Fibroblast of peridontal ligament (primary cell): ENCODE measurements around the gene TBL1X.

Source experiments
- DNase-seq: peaks from one replicate; pipeline ENCODE4 v3.0.0-alpha.2; 2010; ENCODE audit errors: extremely low read depth

The TBL1X gene

DNA sequence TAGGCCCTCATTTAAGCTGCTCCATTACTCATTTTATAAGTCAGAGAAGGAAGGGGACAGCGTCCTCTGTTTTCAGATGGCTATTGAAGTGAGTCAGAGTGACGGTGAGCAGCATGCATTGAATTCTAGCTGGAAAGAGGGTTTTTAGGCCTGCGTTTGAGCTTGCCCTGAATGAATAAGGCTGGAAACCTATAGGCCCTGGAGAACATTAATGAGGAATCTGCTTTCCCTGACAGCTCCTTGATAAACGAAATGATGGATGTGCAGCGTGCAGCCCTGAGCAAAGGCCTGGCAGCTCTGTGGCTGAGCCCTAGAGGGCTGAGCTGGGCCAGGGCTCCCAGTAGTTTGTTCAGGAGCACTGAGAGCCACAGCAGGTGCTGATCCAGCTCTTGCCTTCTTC is 33.4 kb downstream of the TBL1X start:
- no peak for DNase-seq

DNA sequence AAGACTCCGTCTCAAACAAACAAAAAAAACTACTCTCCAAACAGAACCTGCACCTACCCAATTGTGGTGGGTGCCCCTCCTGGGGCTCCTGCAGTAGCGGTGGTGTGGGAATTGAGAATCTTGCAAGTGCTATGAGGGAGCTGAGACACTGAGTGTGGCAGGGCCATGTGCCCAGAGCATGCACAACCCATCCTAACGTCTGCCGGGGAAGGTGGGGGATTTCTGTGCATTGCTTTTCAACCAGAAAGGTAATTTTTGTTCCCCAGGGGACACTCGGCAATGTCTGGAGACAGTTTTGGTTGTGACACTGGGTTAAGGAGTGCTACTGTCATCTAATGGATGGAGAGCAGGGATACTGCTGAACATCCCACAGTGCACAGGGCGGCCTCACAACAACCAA is 35.7 kb downstream of the TBL1X start:
- no peak for DNase-seq

GRCh38 chrX:9501362-9501761 is 36.5 kb downstream of the TBL1X start:
- no peak for DNase-seq

GRCh38 chrX:9503261-9503660 is 38.4 kb downstream of the TBL1X start:
- DNase-seq, result no peak

GRCh38 chrX:9510366-9510765 is 45.5 kb downstream of the TBL1X start:
- no peak for DNase-seq

DNA sequence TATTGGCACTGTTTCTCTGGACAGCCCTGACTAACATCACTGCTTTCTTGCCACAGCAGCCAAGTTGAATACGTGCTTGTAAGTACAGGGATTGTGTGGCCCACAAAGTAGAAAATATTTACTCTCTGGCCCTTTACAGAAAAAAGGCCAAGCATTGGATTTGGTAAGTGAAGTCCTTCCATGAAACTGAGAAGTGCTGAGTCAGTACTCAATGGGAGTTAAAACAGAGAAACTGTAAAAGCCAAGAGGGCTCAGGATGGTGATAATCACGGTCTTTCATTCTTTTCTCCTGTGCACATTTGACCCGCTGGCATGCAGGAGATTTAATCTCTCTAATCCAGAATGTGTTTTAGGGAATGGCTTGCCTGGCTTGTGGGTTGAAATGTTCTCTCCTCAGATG is 46.1 kb downstream of the TBL1X start:
- no peak for DNase-seq

- no peak for DNase-seq
Observed at GRCh38 chrX:9515489-9515888, 50.6 kb downstream of the TBL1X start.

DNA sequence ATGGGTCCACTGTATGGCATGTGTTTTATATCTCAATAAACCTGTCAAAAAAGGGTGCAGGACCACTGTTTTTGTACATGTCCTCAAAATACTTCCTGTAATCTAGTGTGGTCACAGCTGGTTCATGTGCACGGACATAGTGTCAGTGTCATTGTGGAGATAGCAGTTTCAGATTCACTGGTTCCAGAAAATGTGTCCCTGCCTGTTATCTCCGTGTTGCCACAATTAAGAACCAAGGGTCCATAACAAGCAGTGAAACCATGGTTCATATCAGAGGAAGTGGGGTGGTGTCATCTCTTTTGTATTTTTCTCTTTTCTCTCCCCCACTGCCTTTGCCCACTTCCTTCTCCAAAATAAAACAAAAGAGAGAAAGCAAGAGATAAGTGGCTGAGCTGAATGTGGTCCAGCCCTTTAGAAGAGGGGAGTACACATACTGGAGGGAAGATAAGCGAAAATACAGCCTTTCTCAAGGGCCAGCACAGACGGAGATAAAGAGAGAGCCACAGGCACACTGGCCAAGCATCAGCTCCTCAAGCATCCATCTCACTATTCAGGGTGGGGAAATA is 51.2 kb downstream of the TBL1X start:
- no peak for DNase-seq

DNA sequence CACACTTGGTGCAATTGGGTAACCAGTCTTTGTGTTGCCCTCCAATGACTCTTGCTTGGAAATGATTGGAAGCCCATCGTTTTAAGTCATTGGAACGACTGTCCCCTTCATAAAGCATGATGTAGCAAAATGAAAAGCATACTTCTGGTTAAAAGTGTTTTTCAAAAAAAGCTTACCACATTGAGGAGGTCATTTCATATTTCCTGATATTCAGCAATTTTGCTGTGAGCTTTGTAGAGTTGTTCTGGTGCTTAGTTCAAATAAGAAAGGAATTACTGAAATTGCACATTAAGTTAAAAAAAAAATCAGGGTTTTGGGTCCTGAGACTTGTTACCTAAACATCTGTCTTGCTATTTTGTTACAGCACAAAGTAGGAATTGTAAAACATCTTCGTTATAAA is 51.8 kb downstream of the TBL1X start:
- DNase-seq, result no peak

DNA sequence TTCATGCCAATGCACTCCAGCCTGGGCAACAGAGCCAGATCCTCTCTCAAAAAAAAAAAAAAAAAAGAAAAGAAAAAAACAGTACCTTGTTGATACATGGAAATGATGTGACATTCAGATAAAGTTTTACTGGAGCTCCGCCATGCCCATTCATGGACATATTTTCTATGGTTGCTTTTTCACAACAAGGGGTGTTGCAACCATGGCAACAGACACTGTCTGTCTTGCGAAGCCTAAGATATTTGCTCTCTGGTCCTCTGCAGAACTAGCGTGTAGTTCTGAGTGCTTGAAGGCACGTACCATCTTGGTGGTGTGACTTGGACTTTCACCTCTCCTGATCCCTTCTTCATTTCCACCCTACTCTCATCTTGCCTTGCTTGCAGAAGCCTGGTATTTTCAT is 53.2 kb downstream of the TBL1X start:
- DNase-seq, result no peak

- no peak for DNase-seq
Observed at GRCh38 chrX:9518889-9519288, 54.0 kb downstream of the TBL1X start.

- DNase-seq, result peak; percentile 44
Observed at GRCh38 chrX:9519546-9520216, 54.8 kb downstream of the TBL1X start.

DNA sequence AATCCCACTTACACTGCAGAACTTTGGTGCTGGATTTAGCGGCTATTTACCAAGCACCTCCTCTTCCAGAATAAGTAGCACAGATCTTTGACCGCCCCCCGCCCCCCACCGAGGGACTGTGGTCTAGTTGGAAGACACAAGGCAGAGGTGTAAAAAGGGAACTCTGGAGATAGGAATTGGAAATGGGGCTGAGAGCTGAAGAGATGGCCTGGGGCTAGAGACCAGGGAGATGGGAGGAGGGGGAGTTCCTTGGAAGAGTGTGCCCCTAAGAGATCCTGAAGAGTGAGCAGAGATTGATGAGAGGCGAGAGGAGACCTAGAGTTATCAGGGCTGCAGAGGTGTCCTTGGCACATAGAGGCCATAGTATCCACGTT is 55.3 kb downstream of the TBL1X start:
- DNase-seq, result no peak

DNA sequence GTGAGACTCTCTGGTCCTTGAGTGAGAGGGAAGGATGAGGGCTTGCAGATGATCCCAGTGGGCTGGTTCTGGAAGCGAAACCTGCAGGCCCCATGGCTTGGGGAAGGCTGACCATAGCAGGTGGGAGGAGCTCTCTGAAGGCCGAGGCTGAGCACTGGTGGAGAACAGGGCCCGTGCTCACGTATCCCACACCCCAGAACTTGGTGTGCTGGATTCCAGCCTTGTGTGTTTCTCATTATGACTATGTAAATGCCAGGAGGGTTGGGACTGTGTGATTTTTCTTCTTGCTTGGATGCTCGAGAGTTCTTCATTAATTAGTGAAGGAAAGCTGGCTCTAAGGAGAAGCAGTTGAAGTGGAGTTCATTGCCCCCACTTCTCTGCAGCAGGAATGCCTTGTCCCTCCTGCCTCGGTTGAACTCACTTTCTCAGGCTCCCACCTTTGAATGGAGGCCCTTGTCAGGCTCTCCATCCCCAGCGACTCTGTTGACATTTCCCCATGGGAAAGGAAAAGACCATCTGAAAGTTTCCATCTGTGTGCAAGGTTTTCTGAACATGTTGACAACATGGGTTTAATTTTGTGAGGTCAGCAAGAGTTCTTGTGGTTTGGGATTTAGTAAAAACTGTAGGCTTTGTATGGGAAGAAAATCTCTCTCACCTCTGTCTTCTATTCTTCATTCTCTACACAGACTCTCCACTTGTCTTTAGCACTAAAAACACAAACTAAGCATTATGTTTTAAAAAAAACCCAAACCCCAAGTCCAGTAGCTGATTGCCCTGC is 57.7 kb downstream of the TBL1X start:
- DNase-seq, result peak; percentile 56

GRCh38 chrX:9525511-9526248 is 60.8 kb downstream of the TBL1X start:
- peak; percentile 13 for DNase-seq

- no peak for DNase-seq
Observed at GRCh38 chrX:9526965-9527364, 62.1 kb downstream of the TBL1X start.

- no peak for DNase-seq
Observed at GRCh38 chrX:9528498-9528897, 63.6 kb downstream of the TBL1X start.

DNA sequence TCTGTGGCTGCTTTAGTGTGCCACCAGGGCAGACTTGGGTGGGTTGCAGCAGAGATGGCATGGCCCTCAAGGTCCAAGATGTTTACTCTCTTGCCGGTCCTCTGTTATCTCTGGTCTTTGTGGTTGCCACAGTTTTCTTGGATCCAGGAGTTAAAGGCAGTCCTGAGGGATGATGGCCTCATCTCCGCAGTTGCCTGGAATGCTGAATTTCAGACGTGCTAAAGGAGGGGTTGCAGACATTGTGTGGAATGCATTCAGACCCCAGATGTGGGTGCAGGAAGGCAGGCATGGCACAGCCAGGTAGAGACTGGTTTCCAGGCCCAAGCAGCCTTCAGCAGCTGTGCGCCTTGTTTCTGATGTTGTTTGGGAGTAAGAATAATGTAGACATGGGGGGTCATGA is 64.4 kb downstream of the TBL1X start:
- no peak for DNase-seq

DNA sequence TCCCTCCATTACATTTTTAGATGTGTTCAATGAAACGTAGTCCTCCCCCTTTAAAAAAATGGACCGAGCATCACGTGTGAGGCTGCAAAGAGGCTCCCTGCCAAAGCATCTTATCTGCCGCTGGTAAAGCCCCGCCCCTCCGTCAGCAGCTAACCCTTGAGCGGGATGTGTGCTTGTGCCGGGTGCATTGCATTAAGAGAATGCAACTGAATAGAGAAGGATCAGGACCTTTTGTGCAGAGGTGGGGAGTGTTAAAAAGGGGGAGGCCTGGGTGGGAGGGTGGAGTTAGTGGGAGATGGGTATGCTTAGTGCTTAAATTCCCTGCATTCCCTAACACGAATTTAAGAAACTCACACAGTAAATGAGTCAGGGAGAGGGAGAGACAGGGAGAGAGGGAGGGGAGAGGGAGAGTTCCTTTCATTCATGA is 66.0 kb downstream of the TBL1X start:
- peak; percentile 85 for DNase-seq

- DNase-seq, result peak; percentile 11
Observed at GRCh38 chrX:9532349-9532748, 67.5 kb downstream of the TBL1X start.

GRCh38 chrX:9533611-9534010 is 68.8 kb downstream of the TBL1X start:
- no peak for DNase-seq

GRCh38 chrX:9534686-9535085 is 69.8 kb downstream of the TBL1X start:
- DNase-seq, result peak; percentile 74

DNA sequence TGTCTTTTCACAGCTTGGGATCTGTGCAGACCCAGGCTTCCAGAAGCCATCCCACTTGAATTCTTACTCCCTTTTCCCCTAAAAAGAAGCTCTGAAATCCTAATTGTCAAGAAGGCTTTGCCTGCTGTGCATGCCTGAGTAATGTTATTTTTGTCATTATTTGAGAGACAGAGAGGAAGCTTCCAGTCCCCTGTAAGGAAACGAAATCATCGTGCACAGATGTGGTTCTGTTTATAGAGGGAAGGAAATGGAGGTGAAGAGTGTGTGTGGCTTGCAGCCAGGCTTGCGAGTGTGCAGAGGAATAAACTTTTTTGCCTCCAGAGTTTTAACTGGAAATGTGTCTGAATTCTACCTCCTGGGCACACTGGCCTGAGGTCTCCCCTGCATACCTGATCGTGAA is 70.2 kb downstream of the TBL1X start:
- no peak for DNase-seq
